ENCODE results near the gene ANKZF1.

The ANKZF1 gene

DNA sequence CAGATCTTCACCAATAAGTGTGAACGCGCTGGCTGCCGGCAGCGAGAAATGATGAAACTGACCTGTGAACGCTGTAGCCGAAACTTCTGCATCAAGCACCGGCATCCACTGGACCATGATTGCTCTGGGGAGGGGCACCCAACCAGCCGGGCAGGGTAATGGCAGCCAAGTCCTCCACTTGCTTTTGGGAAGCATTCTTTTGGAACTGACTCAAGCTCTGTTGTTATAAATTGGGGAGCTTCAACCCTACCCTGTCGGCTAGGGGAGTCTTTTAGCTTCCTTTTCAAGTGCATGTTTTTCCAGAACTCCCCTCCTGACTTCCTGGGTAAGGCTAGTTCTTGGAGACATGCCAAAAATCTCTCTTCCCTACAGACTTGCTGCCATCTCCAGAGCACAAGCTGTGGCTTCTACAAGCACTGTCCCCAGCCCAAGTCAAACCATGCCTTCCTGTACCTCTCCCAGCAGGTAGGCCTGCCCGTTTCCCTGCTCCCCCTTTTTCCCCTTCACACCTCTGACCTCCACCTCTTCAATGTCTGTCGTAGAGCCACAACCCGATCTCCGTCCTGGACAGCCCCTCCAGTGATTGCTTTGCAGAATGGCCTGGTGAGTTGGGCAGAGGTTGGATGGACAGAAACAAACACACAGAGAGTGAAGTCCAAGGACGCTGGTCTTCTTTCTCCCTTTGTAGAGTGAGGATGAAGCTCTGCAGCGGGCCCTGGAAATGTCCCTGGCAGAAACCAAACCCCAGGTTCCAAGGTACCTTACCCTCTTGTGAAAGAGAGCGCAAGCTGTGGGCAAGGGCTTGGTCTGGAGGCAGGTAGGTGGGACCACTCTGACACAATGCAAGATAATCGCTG is 21.5 kb upstream of the ANKZF1 start:
- no peak for DNase-seq

DNA sequence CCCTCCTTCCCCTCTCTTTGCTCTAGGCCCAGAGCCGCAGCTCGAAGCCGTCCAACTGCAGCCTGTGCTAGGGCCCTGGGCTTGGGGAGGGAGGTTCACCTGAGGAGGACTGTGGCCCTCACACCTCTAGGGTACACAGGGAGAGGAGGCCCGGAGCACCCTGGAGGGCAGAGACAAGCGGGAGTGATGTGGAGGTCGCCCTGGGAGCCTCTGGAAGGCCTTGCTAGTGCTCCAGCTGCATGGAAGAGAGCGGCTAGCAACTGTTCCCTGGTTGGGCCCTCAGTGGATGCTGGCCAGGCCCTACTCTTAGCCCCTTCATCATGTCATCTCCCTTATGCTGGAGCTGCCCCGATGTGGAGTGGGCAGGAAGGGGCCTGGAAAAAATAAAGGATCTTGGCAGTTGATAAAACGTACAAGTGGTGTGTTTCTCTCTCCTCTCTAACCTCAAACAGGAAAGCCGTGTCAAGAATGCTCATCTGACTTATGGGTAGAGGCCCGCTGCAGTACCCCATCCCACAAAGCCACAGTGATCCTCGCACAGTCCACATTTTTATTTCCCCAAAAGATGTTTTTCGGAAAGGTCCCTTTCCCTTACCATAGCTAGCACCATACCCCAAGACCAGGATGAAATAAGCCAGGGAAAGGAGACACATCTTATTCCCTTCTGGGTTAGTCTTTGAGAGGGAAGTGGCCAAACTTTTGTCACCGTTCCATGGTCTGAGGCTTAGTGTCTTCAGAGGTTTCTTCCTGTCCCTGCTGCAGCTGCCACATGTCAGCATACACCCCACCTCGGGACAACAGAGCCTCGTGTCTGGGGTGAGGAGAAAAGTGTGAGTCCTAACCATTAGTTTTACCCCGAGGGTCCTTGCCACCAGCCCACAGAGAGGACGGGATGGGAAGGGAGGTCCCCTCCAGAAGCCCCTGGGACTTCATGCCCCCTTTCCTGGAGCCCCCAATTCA is 20.1 kb upstream of the ANKZF1 start:
- DNase-seq: no peak

DNA sequence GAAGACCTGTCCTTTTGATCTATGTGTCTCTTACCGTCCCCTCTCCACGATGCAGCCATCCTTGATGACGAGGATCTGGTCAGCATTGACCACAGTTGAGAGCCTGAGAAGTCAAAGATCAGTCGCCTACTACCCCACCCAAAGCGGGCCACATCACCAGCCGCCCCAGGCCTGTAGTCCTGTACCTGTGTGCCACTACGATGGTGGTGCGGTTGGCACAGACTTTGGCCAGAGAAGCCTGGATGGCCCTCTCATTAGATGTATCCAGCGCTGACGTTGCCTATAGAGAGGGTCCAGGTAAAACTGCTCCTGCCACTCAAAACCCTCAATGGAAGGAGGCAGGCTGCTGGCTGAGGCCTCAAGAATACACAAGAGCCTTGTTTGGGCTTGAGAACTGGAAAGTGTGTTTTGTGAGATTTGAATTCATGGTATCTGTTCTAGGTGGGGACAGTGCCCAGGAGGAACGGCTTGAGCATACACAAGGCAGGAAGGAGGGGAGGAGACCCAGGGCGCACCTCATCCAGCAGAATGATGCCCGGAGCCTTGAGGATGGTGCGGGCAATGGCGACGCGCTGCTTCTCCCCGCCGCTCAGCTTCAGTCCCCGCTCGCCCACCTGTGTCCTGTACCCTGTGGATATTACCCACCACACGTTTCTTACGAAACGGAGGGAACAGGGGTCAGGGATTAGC is 19.3 kb upstream of the ANKZF1 start:
- DNase-seq: no peak

DNA sequence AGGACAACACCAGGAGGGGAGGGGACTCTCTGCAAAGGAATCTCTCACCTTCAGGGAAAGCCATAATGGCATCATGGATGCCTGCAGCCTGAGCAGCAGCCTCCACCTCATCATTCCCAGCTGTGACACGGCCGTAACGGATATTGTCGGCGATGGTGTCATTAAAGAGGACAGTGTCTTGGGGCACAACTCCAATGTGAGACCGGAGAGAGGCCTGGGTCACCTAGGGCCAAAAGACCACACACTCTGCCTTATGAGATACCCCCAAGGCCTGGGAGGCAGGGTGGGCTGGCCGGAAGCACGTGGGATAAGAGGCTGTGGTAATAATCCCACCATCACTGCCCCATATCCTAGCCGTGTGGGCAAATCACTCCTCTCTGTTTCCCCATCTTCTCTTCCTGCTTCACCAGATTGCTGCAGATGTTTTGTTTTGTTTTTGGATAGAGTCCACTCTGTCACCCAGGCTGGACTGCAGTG is 18.7 kb upstream of the ANKZF1 start:
- DNase-seq: no peak

DNA sequence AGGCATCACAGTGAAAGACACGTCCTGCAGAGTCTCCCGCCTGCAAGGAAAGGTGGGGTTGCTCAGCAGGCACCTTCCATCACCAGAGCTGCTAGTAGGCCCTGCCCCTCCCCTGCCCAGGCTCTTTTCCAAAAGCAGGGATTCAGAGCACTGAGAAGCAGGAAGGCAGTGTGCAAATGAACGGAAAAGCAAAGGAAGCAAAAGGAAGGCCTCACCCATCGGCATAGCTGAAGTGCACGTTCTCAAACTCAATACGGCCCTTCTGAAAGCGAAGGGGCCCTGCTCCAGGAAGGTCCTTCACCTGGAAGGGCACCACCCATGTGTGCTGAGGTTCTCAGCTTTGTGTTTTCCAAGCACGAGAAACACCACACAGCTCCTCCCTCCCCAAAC is 16.6 kb upstream of the ANKZF1 start:
- DNase-seq: no peak

DNA sequence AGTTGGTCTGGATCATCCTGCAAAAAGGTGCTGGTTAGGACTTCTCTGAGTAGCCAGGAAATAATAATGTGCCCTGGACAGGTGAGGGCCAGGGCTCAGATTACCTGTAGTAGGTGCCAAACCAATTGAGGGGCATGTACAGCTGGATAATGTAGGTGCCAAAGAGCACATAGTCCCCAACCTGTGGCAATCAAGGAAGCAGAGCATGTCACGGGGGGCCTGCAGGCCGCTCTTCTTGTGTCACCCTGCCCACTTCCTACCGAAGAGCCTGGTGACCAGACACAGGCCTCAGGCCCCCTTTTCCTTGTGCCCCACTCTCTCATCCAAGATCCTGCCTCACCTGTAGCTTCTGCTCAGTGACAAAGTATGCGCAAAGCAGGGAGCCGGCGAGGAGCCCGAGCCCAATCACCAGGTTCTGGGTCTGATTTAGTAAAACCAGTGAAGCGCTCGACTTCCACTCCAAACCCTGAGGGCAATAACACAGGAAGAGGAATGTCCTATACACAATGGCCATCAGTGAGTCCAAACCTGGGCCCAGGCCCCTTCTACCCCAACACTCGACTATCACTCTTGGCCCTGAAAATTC is 16.0 kb upstream of the ANKZF1 start:
- DNase-seq: no peak

DNA sequence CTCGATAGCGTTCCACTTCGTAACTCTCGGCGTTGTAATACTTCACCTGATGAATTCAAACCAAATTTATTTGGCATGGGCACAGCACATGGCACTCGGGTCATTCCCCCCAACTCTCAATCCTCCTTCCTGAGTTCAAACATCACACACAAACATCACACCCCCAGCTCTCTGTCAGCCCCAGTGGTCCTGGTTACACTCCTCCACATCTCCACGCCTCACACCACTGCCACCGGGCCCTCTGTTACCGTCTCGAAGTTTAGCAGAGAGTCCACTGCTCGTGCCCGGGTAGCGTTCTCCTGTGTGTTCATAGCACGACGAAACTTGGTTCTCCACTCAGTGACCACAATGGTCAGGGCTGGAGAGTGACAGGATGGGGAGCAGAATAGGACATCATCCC is 15.5 kb upstream of the ANKZF1 start:
- no peak for DNase-seq

DNA sequence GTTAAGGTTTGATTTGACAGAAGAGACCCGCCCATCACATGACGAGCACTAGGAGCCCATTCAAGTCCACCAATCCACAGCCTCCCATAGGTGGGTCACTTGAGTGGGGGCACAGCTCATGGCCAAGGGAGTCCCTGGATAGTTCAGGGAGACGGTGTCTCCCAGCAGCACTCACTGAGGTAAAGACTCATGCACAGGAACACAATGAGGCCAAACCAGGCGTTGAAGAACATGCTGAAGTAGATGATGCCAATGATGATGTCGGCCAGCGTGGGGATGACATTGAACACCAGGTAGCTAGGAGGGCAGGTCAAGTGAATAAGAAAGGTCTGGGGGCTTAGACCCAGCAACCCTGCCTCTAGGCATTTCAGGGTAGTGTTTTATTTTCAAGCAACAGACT is 14.8 kb upstream of the ANKZF1 start:
- no peak for DNase-seq

DNA sequence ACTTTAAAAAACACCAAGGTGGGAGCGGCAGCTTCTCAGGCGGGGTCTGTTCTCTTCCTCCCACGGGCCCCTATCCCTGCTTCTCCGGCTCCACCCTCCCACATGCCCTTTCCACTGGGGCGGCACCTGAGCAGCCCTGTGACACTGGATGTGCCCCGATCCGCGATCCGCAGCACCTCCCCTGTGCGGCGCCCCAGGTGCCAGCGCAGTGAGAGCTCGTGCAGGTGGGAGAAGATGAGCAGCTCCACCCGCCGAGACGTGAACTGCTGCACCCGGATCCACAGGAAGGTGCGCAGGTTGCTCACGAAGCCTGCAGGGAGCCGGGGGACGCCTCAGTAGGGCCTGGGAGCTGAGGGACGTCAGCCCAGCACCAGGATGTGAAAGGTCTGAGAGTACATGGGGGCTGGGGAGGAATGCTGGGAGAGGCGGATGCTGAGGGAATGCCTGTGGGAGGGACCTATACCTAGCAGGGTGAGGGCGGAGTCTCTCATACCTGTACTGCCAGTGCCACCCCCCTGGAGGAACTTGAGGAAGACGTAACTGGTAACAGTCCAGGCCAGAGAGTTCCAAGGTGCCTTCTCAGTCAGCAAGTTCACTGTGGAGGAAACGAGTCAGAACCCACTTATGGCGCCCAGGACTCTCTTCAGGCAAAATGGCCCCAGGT is 13.6 kb upstream of the ANKZF1 start:
- no peak for DNase-seq

DNA sequence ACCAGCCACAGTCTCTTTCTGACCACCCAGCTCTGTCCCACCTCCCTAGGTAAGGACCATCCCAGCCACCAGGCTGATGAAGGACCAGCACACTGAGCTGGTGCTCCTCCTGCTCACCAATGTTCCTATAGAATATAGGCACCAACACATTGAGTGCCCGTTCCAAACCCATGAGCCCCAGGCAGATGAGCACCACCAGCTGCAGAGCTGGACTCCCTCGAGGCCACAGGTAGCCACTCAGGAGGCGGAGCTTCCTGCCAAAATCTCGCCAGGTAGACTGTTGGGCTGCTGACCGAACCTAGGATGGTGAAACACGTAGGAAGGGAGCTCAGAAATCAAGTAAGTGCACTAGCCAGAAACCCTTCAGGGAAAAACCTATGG is 13.1 kb upstream of the ANKZF1 start:
- DNase-seq: no peak

DNA sequence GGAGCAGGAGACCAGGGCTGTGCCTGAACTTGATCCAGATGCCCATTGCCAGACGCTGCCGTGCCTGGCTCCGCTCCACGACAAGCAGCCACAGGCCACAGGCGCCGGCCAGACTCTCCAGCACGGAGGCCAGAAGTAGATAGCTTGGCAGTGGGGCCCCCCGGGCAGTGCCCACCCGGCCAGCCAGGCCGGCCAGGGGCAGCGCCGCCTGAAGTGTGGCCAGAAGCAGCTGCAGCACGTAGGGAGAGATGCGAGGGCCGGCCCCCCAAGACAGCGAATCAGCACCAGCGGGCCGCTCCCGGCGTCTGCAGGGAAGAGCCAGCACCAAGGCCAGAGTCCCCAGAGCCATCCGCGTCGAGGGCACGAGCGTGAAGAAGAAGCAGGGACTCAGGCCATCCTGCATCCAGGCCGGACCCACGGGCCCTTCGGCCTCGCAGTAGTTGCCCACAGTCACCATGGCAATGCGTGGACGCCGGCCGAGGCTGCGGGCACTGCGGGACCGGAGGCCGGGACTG is 11.3 kb upstream of the ANKZF1 start:
- no peak for DNase-seq

DNA sequence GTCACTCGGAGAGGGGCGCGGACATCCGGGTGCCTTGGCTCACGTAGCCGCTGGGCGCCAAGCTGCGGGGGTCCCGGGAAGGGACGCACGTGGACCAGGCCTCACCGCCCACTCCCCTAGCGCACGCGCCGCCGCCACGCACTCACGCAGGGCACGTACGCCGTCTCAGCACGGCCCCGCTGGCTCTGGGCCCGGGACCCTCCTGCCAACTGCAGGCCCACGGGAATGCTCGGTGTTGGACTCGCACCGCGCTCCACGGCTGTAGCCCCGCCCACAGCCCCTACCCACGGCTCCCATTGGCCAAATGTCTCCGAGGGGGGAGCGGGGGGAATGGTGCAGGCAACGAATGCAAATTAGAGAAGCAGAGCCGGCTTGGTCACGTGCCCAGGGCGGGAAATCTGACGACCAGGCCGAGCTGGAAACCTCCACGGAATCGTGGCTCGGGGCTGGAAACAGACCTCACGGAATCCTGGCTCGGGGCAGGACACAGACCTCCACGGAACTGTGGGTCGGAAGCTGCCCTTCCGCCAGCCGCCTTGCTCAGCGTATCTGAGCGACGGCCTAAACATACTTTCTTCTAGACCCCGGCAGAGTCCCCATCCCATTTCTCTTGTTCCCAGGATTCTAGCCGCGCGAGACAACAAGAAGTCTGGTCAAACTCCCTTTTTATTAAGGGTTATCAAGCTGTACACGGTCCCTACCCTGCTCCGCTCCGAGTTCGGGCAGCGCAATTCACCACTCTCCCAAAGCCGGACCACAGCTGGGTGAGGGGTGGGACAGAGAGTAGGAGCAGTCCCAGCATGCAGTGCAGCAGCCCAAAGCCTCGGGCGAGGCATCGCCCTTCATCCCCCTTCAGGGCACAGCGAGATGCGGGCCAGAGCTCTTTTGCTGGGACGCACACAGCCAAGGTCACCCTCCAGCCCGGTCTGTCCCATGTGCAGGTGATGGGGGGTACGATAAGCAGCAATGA is 10.6 kb upstream of the ANKZF1 start, which contains the start of gene ABCB6:
Gene ABCB6, minus strand, starts transcription at position 227 of the 970 bp plus-strand sequence. CDS start 285 bp downstream, outside the sequence.
- DNase-seq: no peak

DNA sequence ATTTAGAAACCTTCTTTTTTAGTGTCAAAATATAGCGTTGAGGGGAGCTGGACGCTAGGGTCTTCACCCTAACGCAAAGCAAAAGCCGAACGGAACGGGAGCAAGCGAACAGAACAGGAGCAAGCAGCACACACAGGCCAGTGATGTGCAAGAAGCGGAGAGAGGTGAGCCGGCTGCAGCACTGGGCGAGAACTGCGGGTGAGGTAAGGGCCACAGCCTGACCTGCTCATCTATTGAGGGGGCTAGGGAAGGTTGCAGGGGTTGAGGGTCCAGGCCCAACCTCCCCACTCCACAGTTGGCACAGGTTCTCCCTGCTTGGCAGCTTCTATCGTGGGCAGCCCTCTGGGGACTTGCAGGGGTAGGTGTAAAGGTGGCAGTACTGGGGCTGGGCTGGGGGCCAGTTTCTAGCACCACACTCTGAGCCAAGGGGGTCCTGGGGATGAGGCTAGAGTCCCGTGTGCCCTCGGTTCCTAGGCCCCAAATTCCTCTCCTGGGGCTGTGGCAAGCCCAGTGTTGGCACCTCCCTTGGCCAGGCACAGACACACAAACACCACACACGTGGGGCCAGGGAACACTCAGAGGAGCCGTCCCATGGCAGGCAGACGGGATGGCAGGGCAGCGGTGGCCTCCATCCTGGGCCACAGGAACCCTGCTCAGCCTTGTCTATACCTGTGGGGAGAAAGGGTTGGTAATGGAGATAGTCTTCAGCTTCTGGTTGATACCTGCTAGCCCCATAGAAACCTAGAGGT is 9.6 kb upstream of the ANKZF1 start:
- no peak for DNase-seq

DNA sequence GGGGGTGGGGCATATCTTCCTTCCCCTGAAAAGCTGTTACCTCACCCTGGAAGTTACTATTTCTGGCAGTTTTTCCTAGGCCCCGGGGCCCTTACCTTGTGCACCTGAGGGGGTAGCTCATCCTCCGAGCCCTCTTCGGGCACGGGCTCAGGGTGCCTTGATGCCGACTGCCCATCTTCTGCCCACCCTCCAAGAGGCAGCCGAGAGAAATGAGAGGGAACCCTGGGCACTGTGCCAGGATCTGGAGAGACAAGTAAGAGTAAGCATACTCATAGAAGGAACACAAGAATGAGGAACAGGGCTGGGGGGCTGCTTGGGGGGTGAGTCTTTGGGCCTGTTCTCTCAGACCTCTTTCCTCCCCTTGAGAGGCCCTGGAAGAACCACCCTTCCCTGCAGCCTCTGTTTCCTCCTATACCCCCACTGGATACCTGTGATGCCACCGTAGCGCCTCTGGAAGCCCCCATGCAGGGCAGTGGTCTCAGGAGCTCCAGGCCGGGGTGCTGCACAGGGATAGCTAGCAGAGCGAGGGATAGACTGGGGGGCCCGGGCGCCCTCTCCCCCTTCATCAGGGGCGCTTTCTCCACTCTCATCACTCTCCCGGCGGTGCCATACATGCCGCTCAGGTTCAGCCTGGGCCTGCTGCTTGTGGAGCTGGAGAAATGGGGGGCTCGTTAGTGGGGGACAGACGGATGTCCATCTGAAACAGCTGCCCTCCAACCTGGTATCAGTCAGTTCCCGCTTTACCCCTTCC is 8.8 kb upstream of the ANKZF1 start:
- no peak for DNase-seq

DNA sequence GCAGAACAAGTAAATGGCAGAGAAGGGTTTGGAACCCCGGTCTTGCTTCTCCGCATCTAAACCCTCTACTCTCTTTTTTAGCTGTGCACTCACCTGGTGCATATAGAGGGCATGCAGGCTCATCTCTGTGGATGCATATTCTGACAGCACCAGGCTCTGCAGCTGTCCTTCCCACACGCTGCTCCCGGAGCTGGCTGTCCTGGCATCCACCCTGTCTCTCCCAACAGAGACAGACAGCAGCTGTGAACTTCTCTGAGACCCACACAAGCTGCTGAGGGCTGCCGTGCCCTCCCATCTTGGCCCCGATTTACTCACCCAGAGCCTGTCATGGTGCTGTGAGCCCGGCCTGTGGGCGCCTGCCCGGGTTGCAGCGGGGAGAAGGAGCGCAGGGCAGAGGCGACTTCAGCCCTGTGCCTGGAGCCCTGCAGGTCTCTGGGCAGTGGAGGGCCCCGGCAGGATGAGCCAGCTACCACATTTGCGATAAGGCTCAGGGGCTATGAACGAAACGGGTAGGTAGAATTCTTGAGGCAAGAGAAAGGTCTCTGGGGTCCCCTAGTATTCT is 7.6 kb upstream of the ANKZF1 start:
- no peak for DNase-seq

DNA sequence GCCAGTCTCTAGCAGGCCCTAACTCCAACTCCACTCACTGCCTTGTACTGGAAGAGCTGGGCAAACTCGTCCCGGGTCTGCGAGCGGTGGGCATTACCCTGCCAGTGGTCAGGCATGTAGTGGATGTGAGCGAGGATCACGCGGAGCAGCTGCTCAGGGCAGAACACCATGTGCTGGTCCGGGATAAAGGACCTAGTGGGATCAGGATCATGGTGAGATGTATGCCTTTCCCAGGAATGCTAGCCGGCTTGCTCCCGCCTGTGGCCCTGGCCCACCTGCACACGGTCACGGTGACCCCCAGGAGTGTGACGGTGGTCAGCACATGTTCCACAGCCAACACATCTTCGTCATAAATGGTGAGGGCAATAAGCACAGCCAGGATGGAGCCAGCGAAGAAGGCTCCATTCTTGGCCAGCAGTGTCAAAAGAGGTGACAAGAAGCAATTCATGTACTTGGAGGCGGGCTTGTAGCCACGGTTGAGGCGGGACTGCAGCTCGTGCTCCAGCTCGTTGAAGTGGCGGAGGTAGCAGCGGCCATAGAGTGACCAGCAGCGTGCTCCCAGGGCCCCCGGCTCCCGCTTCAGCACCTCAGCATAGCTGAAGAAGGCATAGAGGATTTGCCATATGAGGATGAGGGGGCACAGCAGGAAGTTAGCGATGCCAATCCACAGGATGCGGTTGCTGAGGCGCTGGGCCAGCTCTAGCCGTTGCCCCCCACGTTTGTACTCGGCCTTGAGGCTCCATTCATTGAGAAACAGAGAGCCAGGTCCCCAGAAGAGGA is 5.6 kb upstream of the ANKZF1 start:
- no peak for DNase-seq

DNA sequence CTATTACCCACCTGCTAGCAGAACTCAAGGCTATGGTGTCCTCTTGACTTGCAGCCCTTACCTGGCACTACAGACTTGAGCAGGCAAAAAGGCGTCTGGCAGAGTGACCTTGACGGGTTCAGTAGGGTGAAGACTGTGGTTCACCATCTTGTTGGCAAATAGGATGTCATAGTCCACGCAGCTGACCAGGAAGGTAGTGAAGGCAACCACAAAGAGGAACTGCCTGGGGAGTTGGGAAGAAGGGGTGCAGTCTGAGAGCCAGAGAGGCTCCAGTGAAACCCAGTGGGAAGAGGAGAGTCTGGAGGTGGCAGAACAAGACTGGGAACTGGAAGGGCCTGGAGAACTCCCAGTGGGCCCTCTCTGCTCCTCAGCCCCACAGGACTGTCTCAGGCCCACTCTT is 4.3 kb upstream of the ANKZF1 start:
- DNase-seq: peak; percentile 88 to 92

Measured in AML-193 (cell line).